Measurements from ENCODE around the gene FBXO46.
A peak's percentile ranks its signal among the peaks of the same experiment; 100 is the strongest.

The FBXO46 gene

GRCh38 chr19:45730368-45731288 lies at the start of gene FBXO46:
Gene FBXO46, minus strand, starts transcription at chr19:45730896. Its CDS starts 17,401 bp downstream, at chr19:45713495.
- peak; percentile 86 to 97 for DNase-seq (ENCODE audit: extremely low read depth in 1 of 2, low read depth in 1 of 2)

GRCh38 chr19:45780146-45780447 lies 49.4 kb upstream of the FBXO46 start:
- DNase-seq (ENCODE audit: extremely low read depth in 1 of 2, low read depth in 1 of 2), result no peak

GRCh38 chr19:45779231-45780145 lies 48.8 kb upstream of the FBXO46 start:
- peak; percentile 84 to 88 for DNase-seq (ENCODE audit: extremely low read depth in 1 of 2, low read depth in 1 of 2)

- no peak for DNase-seq (ENCODE audit: extremely low read depth in 1 of 2, low read depth in 1 of 2)
Observed at GRCh38 chr19:45778010-45778661, 47.4 kb upstream of the FBXO46 start.

- no peak for DNase-seq (ENCODE audit: extremely low read depth in 1 of 2, low read depth in 1 of 2)
Observed at GRCh38 chr19:45777395-45777961, 46.8 kb upstream of the FBXO46 start.

- DNase-seq (ENCODE audit: extremely low read depth in 1 of 2, low read depth in 1 of 2), result no peak
Observed at GRCh38 chr19:45774765-45775164, 44.1 kb upstream of the FBXO46 start.

GRCh38 chr19:45773384-45773783 lies 42.7 kb upstream of the FBXO46 start:
- no peak for DNase-seq (ENCODE audit: extremely low read depth in 1 of 2, low read depth in 1 of 2)

GRCh38 chr19:45772912-45773311 lies 42.2 kb upstream of the FBXO46 start:
- DNase-seq (ENCODE audit: extremely low read depth in 1 of 2, low read depth in 1 of 2), result no peak

- no peak for DNase-seq (ENCODE audit: extremely low read depth in 1 of 2, low read depth in 1 of 2)
Observed at GRCh38 chr19:45772130-45772840, 41.6 kb upstream of the FBXO46 start.

GRCh38 chr19:45771311-45771933 lies 40.7 kb upstream of the FBXO46 start:
- DNase-seq (ENCODE audit: extremely low read depth in 1 of 2, low read depth in 1 of 2), result no peak

- peak; percentile 79 to 81 for DNase-seq (ENCODE audit: extremely low read depth in 1 of 2, low read depth in 1 of 2)
Observed at GRCh38 chr19:45770192-45771101, 39.8 kb upstream of the FBXO46 start.

GRCh38 chr19:45769821-45770191 lies 39.1 kb upstream of the FBXO46 start:
- no peak for DNase-seq (ENCODE audit: extremely low read depth in 1 of 2, low read depth in 1 of 2)

- DNase-seq (ENCODE audit: extremely low read depth in 1 of 2, low read depth in 1 of 2), result peak; percentile 92 to 95
Observed at GRCh38 chr19:45768984-45769782, 38.5 kb upstream of the FBXO46 start, which contains the start of gene SIX5. Gene SIX5, minus strand, starts transcription at chr19:45769252. Its CDS starts 408 bp downstream, at chr19:45768844.

GRCh38 chr19:45768655-45768983 lies 37.9 kb upstream of the FBXO46 start:
- no peak for DNase-seq (ENCODE audit: extremely low read depth in 1 of 2, low read depth in 1 of 2)

- DNase-seq (ENCODE audit: extremely low read depth in 1 of 2, low read depth in 1 of 2), result no peak
Observed at GRCh38 chr19:45767881-45768654, 37.4 kb upstream of the FBXO46 start.

- no peak for DNase-seq (ENCODE audit: extremely low read depth in 1 of 2, low read depth in 1 of 2)
Observed at GRCh38 chr19:45767410-45767880, 36.7 kb upstream of the FBXO46 start.

- DNase-seq (ENCODE audit: extremely low read depth in 1 of 2, low read depth in 1 of 2), result no peak
Observed at GRCh38 chr19:45766869-45767346, 36.2 kb upstream of the FBXO46 start.
